Liver (tissue), 9 donors: ENCODE data around the gene NELFCD. TPM values are rescaled to one million over a fixed set of nuclear protein-coding genes. Genes with fewer than 3 reads are reported as not detected.

Experiments
- DNase-seq: peaks from one replicate; pipeline ENCODE4 v3.0.0-alpha.2; 2017; ENCODE audit warnings: low spot score
- H3K27ac ChIP-seq, 2 donors: one replicate each; pipeline ENCODE4 v1.7.0; 2013; ENCODE audit warnings: inconsistent platforms in 2 of 2, low read length in 2 of 2, control low read depth in 1 of 2, low read depth in 1 of 2, mild to moderate bottlenecking in 1 of 2
- H3K27me3 ChIP-seq, 4 donors: one replicate each; pipeline versions ENCODE4 v1.6.1 to v1.7.0; 2013; ENCODE audit warnings: low read length in 3 of 4, inconsistent platforms in 1 of 4, mild to moderate bottlenecking in 1 of 4, moderate library complexity in 1 of 4; ENCODE audit not compliant: control insufficient read depth in 4 of 4, insufficient read depth in 4 of 4
- H3K36me3 ChIP-seq, 4 donors: one replicate each; pipeline versions ENCODE4 v1.6.1 to v1.7.0; 2013; ENCODE audit warnings: low read length in 3 of 4, mild to moderate bottlenecking in 3 of 4, low read depth in 1 of 4, moderate library complexity in 1 of 4; ENCODE audit not compliant: control insufficient read depth in 4 of 4, insufficient read depth in 3 of 4
- H3K4me1 ChIP-seq, 4 donors: one replicate each; pipeline versions ENCODE4 v1.6.1 to v1.7.0; 2013; ENCODE audit warnings: low read length in 3 of 4, mild to moderate bottlenecking in 3 of 4, moderate library complexity in 1 of 4; ENCODE audit not compliant: control insufficient read depth in 4 of 4, insufficient read depth in 4 of 4
- H3K4me3 ChIP-seq, 3 donors: one replicate each; pipeline versions ENCODE4 v1.6.1 to v1.7.0; 2013; ENCODE audit warnings: low read length in 3 of 3, control low read depth in 1 of 3, low read depth in 1 of 3, mild to moderate bottlenecking in 1 of 3
- H3K9ac ChIP-seq, 2 donors: one replicate each; pipeline ENCODE4 v1.7.0; 2013; ENCODE audit warnings: low read length in 2 of 2, mild to moderate bottlenecking in 2 of 2, moderate library complexity in 2 of 2, control low read depth in 1 of 2, low read depth in 1 of 2
- H3K9me3 ChIP-seq, 4 donors: one replicate each; pipeline versions ENCODE4 v1.6.1 to v1.7.0; 2013; ENCODE audit warnings: low read length in 3 of 4; ENCODE audit not compliant: control insufficient read depth in 4 of 4
- ATF3 ChIP-seq: IDR thresholded peaks from 2 replicates; pipeline ENCODE4 v1.6.1; 2016; ENCODE audit warnings: antibody characterized with exemption
- CTCF ChIP-seq: fragments of 150-350 bp; IDR thresholded peaks from 2 replicates; pipeline ENCODE4 v1.5.1; 2017; ENCODE audit warnings: improper control_type of control experiment, low read depth, low read length; ENCODE audit not compliant: missing input control
- EGR1 ChIP-seq, 2 donors: IDR thresholded peaks; 2 replicates each; pipeline ENCODE4 v1.6.1; 2016 to 2018; ENCODE audit warnings: antibody characterized with exemption in 2 of 2, low read depth in 2 of 2
- FOXA1 ChIP-seq: IDR thresholded peaks from 2 replicates; pipeline ENCODE4 v1.6.1; 2016; ENCODE audit warnings: antibody characterized with exemption
- FOXA2 ChIP-seq: IDR thresholded peaks from 2 replicates; pipeline ENCODE4 v1.6.1; 2016; ENCODE audit warnings: antibody characterized with exemption
- GABPA ChIP-seq, 2 donors: IDR thresholded peaks in 1 of 2; conservative IDR thresholded peaks in 1 of 2; 2 replicates each; pipeline ENCODE4 v1.6.1; 2016; ENCODE audit warnings: antibody characterized with exemption in 2 of 2, mild to moderate bottlenecking in 1 of 2, moderate library complexity in 1 of 2
- HNF4A ChIP-seq, 2 donors: conservative IDR thresholded peaks; 2 replicates each; pipeline ENCODE4 v1.6.1; 2016; ENCODE audit warnings: antibody characterized with exemption in 2 of 2, mild to moderate bottlenecking in 2 of 2
- HNF4G ChIP-seq: IDR thresholded peaks from 2 replicates; pipeline ENCODE4 v1.6.1; 2016; ENCODE audit warnings: antibody characterized with exemption
- JUND ChIP-seq, 2 donors: IDR thresholded peaks; 2 replicates each; pipeline ENCODE4 v1.6.1; 2016; ENCODE audit warnings: antibody characterized with exemption in 2 of 2
- NR2F2 ChIP-seq: IDR thresholded peaks from 2 replicates; pipeline ENCODE4 v1.6.1; 2016; ENCODE audit warnings: antibody characterized with exemption
- RAD21 ChIP-seq, 2 donors: IDR thresholded peaks; 2 replicates each; pipeline ENCODE4 v1.6.1; 2016; ENCODE audit warnings: antibody characterized with exemption in 2 of 2, mild to moderate bottlenecking in 2 of 2
- RXRA ChIP-seq, 2 donors: IDR thresholded peaks; 2 replicates each; pipeline ENCODE4 v1.6.1; 2017 to 2018; ENCODE audit warnings: antibody characterized with exemption in 2 of 2, mild to moderate bottlenecking in 1 of 2
- SP1 ChIP-seq: IDR thresholded peaks from 2 replicates; pipeline ENCODE4 v1.6.1; 2018; ENCODE audit warnings: antibody characterized with exemption, mild to moderate bottlenecking
- TAF1 ChIP-seq: conservative IDR thresholded peaks from 2 replicates; pipeline ENCODE4 v1.6.1; 2016; ENCODE audit warnings: antibody characterized with exemption, mild to moderate bottlenecking
- YY1 ChIP-seq: IDR thresholded peaks from 2 replicates; pipeline ENCODE4 v1.6.1; 2016; ENCODE audit warnings: antibody characterized with exemption, mild to moderate bottlenecking
- WGBS: extraction: QIAGEN DNeasy Blood & Tissue Kit; methylation state at CpG from one replicate; pipeline ENCODE4 v1.1.7; 2013; 5-methylcytosine and 5-hydroxymethylcytosine counted together
- polyA plus RNA-seq, 2 donors: library from polyadenylated mRNA; stranded (reverse) in 1 of 2; unstranded in 1 of 2; fragments of 200-250 nt in 1 of 2; fragments of >200 nt in 1 of 2; fragmentation: Nextera tagmentation in 1 of 2; extraction: Ambion mirVana in 1 of 2; gene quantifications; one replicate each; pipeline versions ENCODE4 v1.2.1 to v1.2.3, GENCODE V29; 2013 to 2015
- total RNA-seq, 2 donors: library from RNA; depleted of rRNA; stranded (reverse); fragments of >200 nt; gene quantifications; one replicate each; pipeline ENCODE4 v1.2.3, GENCODE V29; 2014
- TF ChIP-seq, protein P1 (sequence below): IDR thresholded peaks from 2 replicates; pipeline ENCODE4 v1.6.1; 2016; ENCODE audit warnings: antibody characterized with exemption
- TF ChIP-seq, protein P2 (sequence below): IDR thresholded peaks from 2 replicates; pipeline ENCODE4 v1.6.1; 2016; ENCODE audit warnings: antibody characterized with exemption, mild to moderate bottlenecking
- TF ChIP-seq, protein P3 (sequence below): IDR thresholded peaks from 2 replicates; pipeline ENCODE4 v1.6.1; 2016; ENCODE audit warnings: antibody characterized with exemption
- donor health status: healthy.
- donor health status: healthy.
- donor health status: healthy.
- donor health status: healthy.
- donor health status: healthy.

The NELFCD gene
- total and polyA plus RNA-seq, 4 donors: 28.1 to 39.8 (median 37.0) TPM

- Histone ChIP-seq H3K27ac (no peak overlapping the region), H3K9ac (no peak overlapping the region), H3K4me1 (peaks cover 4 to 16% (median 13%) of the 10 kb centered on the region in 4 donors), H3K9me3 (no peaks in the 10 kb centered on the region), H3K36me3 (peaks cover 11 to 38% (median 31%) of the 10 kb centered on the region in 4 donors), H3K4me3 (no peak overlapping the region), H3K27me3 (no peaks in the 10 kb centered on the region)
- DNase-seq: no peak
- WGBS: 86% methylated on average over 3 of the region's 3 CpGs
- TF ChIP-seq NR2F2: no peak
- TF ChIP-seq, protein P1, sequence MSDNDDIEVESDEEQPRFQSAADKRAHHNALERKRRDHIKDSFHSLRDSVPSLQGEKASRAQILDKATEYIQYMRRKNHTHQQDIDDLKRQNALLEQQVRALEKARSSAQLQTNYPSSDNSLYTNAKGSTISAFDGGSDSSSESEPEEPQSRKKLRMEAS: no peak
- TF ChIP-seq, protein P2, sequence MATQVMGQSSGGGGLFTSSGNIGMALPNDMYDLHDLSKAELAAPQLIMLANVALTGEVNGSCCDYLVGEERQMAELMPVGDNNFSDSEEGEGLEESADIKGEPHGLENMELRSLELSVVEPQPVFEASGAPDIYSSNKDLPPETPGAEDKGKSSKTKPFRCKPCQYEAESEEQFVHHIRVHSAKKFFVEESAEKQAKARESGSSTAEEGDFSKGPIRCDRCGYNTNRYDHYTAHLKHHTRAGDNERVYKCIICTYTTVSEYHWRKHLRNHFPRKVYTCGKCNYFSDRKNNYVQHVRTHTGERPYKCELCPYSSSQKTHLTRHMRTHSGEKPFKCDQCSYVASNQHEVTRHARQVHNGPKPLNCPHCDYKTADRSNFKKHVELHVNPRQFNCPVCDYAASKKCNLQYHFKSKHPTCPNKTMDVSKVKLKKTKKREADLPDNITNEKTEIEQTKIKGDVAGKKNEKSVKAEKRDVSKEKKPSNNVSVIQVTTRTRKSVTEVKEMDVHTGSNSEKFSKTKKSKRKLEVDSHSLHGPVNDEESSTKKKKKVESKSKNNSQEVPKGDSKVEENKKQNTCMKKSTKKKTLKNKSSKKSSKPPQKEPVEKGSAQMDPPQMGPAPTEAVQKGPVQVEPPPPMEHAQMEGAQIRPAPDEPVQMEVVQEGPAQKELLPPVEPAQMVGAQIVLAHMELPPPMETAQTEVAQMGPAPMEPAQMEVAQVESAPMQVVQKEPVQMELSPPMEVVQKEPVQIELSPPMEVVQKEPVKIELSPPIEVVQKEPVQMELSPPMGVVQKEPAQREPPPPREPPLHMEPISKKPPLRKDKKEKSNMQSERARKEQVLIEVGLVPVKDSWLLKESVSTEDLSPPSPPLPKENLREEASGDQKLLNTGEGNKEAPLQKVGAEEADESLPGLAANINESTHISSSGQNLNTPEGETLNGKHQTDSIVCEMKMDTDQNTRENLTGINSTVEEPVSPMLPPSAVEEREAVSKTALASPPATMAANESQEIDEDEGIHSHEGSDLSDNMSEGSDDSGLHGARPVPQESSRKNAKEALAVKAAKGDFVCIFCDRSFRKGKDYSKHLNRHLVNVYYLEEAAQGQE: no peak
- no peak for TF ChIP-seq HNF4A (conservative IDR thresholded peaks at IDR 0.05)
- TF ChIP-seq SP1: no peak
- no peak for TF ChIP-seq RXRA (IDR thresholded peaks at IDR 0.05)
- TF ChIP-seq HNF4G: no peak
Measured at GRCh38 chr20:59035381-59035780, 54.3 kb downstream of the NELFCD start.

DNA sequence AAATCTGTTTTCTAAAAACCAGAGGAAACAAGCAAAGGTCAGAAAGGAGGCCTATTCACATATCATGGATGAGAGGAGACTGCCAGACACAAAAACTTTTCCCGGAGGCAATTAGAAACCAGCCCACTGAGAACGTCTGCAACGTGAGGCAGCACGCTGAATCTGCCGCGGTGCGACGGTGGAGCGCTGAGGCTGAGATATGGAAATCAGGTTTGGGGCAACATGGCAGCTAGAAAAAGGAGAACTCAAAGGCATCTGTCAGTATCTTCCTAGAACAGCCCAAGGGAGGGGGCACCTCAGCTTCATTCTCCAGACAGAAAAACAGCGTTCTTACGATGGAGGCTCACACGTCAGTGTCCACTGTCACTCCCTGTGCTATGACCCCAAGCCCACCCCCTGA, 56.3 kb downstream of the NELFCD start:
- Histone ChIP-seq H3K9ac (no peak overlapping the region), H3K9me3 (no peaks in the 10 kb centered on the region), H3K27me3 (no peaks in the 10 kb centered on the region), H3K27ac (no peak overlapping the region), H3K4me1 (peaks cover 8 to 22% (median 20%) of the 10 kb centered on the region in 4 donors), H3K36me3 (peaks cover 11 to 38% (median 31%) of the 10 kb centered on the region in 4 donors), H3K4me3 (no peak overlapping the region)
- 96% methylated on average over 12 of the region's 12 CpGs for WGBS
- no peak for DNase-seq
- TF ChIP-seq SP1: no peak
- TF ChIP-seq YY1: no peak
- no peak for TF ChIP-seq RXRA (IDR thresholded peaks at IDR 0.05)
- TF ChIP-seq ATF3: no peak
- TF ChIP-seq, protein P3, sequence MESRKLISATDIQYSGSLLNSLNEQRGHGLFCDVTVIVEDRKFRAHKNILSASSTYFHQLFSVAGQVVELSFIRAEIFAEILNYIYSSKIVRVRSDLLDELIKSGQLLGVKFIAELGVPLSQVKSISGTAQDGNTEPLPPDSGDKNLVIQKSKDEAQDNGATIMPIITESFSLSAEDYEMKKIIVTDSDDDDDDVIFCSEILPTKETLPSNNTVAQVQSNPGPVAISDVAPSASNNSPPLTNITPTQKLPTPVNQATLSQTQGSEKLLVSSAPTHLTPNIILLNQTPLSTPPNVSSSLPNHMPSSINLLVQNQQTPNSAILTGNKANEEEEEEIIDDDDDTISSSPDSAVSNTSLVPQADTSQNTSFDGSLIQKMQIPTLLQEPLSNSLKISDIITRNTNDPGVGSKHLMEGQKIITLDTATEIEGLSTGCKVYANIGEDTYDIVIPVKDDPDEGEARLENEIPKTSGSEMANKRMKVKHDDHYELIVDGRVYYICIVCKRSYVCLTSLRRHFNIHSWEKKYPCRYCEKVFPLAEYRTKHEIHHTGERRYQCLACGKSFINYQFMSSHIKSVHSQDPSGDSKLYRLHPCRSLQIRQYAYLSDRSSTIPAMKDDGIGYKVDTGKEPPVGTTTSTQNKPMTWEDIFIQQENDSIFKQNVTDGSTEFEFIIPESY: no peak
- TF ChIP-seq, protein P2: no peak
- TF ChIP-seq RAD21 (IDR thresholded peaks at IDR 0.05): no peak
- no peak for TF ChIP-seq EGR1 (IDR thresholded peaks at IDR 0.05; ENCODE audit: low read depth in 2 of 2)
- TF ChIP-seq, protein P1: no peak
- TF ChIP-seq NR2F2: no peak
- TF ChIP-seq HNF4G: no peak
- no peak for TF ChIP-seq FOXA1
- TF ChIP-seq FOXA2: no peak
- no peak for TF ChIP-seq TAF1
- TF ChIP-seq HNF4A (conservative IDR thresholded peaks at IDR 0.05): no peak
- no peak for TF ChIP-seq CTCF
- no peak for TF ChIP-seq GABPA (IDR thresholded peaks at IDR 0.05 in 1 of 2, conservative IDR thresholded peaks at IDR 0.05 in 1 of 2)
- TF ChIP-seq JUND (IDR thresholded peaks at IDR 0.05): no peak
